AG10803 (cell line): ENCODE data around the gene BICD1.
A peak's percentile ranks its signal among the peaks of the same experiment; 100 is the strongest.

Experiments
- DNase-seq: peaks from one replicate; pipeline ENCODE4 v3.0.0; 2010; ENCODE audit warnings: low read depth
- H3K4me3 ChIP-seq: 2 replicates; pipeline ENCODE4 v1.5.1; 2011; ENCODE audit warnings: mild to moderate bottlenecking, low read length, control low read depth
- CTCF ChIP-seq: conservative IDR thresholded peaks from 2 replicates; pipeline ENCODE4 v1.5.1; 2011; ENCODE audit warnings: mild to moderate bottlenecking, low read length, control low read depth, inconsistent platforms

Gene BICD1

DNA sequence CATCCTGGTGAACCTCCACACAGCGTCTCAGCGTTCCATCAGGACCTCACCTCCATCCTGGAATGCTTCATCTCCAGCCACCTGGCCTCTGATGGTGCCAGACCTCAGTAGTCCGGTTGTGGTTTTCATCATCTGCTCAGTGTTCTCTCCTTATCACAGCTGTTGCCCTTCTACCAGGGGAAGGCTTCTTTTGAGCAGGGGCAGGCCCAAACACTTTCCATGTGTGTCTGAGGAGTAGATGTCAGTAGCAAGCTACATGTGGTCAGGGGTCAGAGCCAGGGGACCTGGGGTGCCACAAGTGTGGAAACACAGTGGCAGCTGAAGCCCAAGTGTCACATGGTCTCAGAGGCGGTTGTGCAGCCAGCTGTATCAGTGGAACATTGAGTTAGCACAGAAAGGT, 262.6 kb downstream of the BICD1 start:
- TF ChIP-seq CTCF, result no peak
- DNase-seq, result no peak
- H3K4me3 ChIP-seq, result no peak overlapping the region

DNA sequence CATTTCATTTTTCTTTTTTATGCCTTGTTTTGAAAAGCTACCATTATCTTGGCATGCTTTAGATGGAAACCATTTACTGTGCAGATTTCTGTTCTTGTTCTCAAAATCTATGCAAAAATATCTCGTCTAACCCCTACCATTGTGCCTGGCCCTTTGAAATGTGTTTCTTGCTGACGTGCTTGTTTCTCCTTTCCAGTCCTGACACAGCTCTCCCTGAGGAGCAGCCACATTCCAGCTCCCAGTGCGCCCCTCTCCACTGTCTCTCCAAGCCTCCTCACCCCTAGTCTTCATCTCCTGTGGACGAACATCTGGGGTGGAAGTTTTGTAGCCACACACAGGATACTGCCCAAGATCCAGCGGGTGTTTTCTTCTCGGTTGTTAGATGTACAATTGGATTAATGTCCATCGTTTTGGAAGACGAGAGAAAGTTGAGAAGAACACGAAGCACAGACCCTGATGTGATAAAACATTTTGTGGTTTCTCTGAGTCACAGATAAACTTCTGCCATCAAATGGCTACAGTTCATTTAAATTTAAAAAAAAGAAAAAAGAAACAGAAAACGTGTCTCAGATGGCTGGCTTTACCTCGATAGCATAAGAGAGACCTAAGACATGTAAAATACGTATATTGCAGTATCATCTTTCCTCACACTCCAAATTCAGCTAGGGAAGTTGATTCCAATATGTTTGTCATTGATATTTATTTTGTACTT, 270.9 kb downstream of the BICD1 start:
- no peak overlapping the region for H3K4me3 ChIP-seq
- TF ChIP-seq CTCF, result no peak
- no peak for DNase-seq

DNA sequence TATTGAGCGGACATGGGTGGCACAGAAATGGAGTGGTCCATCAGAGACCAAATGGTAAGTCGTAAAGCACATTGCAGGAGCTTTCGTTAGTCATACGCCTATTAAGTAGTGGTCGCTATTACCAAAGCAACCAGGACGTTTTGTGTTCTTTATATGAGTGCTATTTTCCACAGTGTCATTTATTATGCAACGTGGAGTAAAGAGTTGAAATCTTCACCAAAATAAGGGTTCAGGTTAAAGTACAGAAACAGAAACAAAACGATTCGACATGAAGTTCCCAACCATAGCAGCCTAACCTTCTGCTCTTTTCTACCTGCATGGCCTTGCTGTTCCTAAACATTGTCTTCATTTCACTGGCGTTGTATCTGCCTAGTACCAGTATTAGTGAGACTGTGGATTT, 272.6 kb downstream of the BICD1 start:
- no peak for DNase-seq
- no peak for TF ChIP-seq CTCF
- H3K4me3 ChIP-seq, result no peak overlapping the region

GRCh38 chr12:32379667-32380066, 273.0 kb downstream of the BICD1 start:
- H3K4me3 ChIP-seq, result no peak overlapping the region
- no peak for TF ChIP-seq CTCF

DNA sequence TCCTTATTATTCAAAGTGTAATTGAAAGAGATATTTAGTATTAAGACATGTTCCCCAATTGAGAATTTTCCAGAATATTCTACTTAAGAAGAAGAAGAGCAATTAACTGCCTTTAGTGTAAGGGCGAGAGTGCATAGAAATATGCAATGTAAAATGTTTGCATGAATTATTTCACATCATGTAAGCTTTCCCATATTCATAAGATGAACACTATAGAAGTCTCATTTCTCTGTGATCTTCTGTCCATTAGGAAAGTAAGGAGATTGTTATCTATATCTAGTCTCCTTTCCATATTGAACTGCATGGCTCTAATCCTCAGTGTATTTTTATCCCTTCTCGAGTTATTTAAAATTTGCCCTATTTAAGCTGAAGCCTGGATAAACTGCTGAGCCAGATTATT, 275.6 kb downstream of the BICD1 start:
- no peak for TF ChIP-seq CTCF
- no peak overlapping the region for H3K4me3 ChIP-seq
- DNase-seq, result no peak

More at GRCh38 chr12:32379667-32380066, 273.0 kb downstream of the BICD1 start:
- DNase-seq, result no peak

GRCh38 chr12:32390572-32391219, 284.0 kb downstream of the BICD1 start:
- no peak for DNase-seq
- TF ChIP-seq CTCF, result no peak

GRCh38 chr12:32395026-32395425, 288.4 kb downstream of the BICD1 start:
- no peak overlapping the region for H3K4me3 ChIP-seq
- TF ChIP-seq CTCF, result no peak
- DNase-seq, result no peak

More at GRCh38 chr12:32390572-32391219, 284.0 kb downstream of the BICD1 start:
- H3K4me3 ChIP-seq, result peak overlapping the region; percentile 26; the same call in 1 of the 2 replicates
